Type B pancreatic cell (in vitro differentiated cells): ENCODE data around the gene NR6A1. TPM values are rescaled to one million over a fixed set of nuclear protein-coding genes. Genes with fewer than 3 reads are reported as not detected.

Source experiments
- DNase-seq: peaks from one replicate; pipeline ENCODE4 v3.0.0; 2021; ENCODE audit warnings: mixed read lengths; ENCODE audit not compliant: unreplicated experiment; ENCODE audit errors: extremely low spot score
- H3K27ac Mint-ChIP-seq: 2 replicates; pipeline ENCODE4 v1.8.0; 2021; ENCODE audit warnings: mild to moderate bottlenecking, mixed read lengths
- H3K27me3 Mint-ChIP-seq: 2 replicates; pipeline ENCODE4 v1.8.0; 2021; ENCODE audit warnings: mixed read lengths
- H3K36me3 Mint-ChIP-seq: 2 replicates; pipeline ENCODE4 v1.8.0; 2021; ENCODE audit warnings: mixed read lengths
- H3K4me1 Mint-ChIP-seq: one replicate; pipeline ENCODE4 v1.8.0; 2021; ENCODE audit warnings: mixed read lengths; ENCODE audit not compliant: unreplicated experiment
- H3K4me3 Mint-ChIP-seq: 2 replicates; pipeline ENCODE4 v1.8.0; 2021; ENCODE audit warnings: mild to moderate bottlenecking, mixed read lengths
- H3K9me3 Mint-ChIP-seq: 2 replicates; pipeline ENCODE4 v1.8.0; 2021; ENCODE audit warnings: mixed read lengths
- CTCF ChIP-seq: fragments of 200-600 bp; sonication (generic); conservative IDR thresholded peaks from 2 replicates; pipeline ENCODE4 v1.5.0; 2021; ENCODE audit warnings: antibody characterized with exemption, mild to moderate bottlenecking
- total RNA-seq: library from RNA; stranded (reverse); gene quantifications from 2 replicates; pipeline ENCODE4 v1.2.1, GENCODE V29; 2021; ENCODE audit warnings: low replicate concordance

Gene NR6A1
- total RNA-seq, 1 donor from 2014 or later: 10.0 TPM

- Mint-ChIP-seq H3K4me1 (peaks cover 7% of the 10 kb centered on the region), H3K27ac (no peak overlapping the region), H3K36me3 (no peaks in the 10 kb centered on the region), H3K4me3 (no peak overlapping the region), H3K9me3 (no peaks in the 10 kb centered on the region), H3K27me3 (peaks cover 6% of the 10 kb centered on the region)
- TF ChIP-seq CTCF: no peak
- DNase-seq: no peak
Observed at GRCh38 chr9:124788542-124789217, 17.6 kb upstream of the NR6A1 start.

- peak; percentile 59 for DNase-seq
- H3K4me1 Mint-ChIP-seq: peaks cover 6% of the 10 kb centered on the region
- no peaks in the 10 kb centered on the region for H3K9me3 Mint-ChIP-seq
- no peak overlapping the region for H3K27ac Mint-ChIP-seq
- no peak for TF ChIP-seq CTCF
- peaks cover 8% of the 10 kb centered on the region for H3K27me3 Mint-ChIP-seq
- H3K36me3 Mint-ChIP-seq: no peaks in the 10 kb centered on the region
- no peak overlapping the region for H3K4me3 Mint-ChIP-seq
Observed at GRCh38 chr9:124786881-124787573, 15.9 kb upstream of the NR6A1 start.

- no peak for TF ChIP-seq CTCF
- Mint-ChIP-seq H3K36me3 (no peaks in the 10 kb centered on the region), H3K4me3 (no peak overlapping the region), H3K4me1 (peaks cover 11% of the 10 kb centered on the region), H3K27me3 (peaks cover 10% of the 10 kb centered on the region), H3K9me3 (no peaks in the 10 kb centered on the region), H3K27ac (no peak overlapping the region)
- no peak for DNase-seq
Observed at GRCh38 chr9:124784509-124784908, 13.4 kb upstream of the NR6A1 start.

- no peak overlapping the region for H3K4me3 Mint-ChIP-seq
- H3K27ac Mint-ChIP-seq: no peak overlapping the region
- H3K4me1 Mint-ChIP-seq: peaks cover 18% of the 10 kb centered on the region
Observed at GRCh38 chr9:124783830-124784229, 12.7 kb upstream of the NR6A1 start.

More at GRCh38 chr9:124783830-124784229, 12.7 kb upstream of the NR6A1 start:
- no peak for TF ChIP-seq CTCF
- Mint-ChIP-seq H3K9me3 (no peaks in the 10 kb centered on the region), H3K27me3 (peaks cover 12% of the 10 kb centered on the region), H3K36me3 (no peaks in the 10 kb centered on the region)
- no peak for DNase-seq
